ES-I3 (cell line): ENCODE results near the gene ZNF189.

Source experiments
- H3K36me3 ChIP-seq: 2 replicates; pipeline ENCODE4 v1.6.1; 2013; ENCODE audit warnings: mild to moderate bottlenecking, low read length, control low read depth, moderate library complexity; ENCODE audit not compliant: insufficient read depth
- H3K4me1 ChIP-seq: 2 replicates; pipeline ENCODE4 v1.6.1; 2013; ENCODE audit warnings: mild to moderate bottlenecking, control low read depth, low read length; ENCODE audit not compliant: insufficient read depth
- H3K9ac ChIP-seq: 2 replicates; pipeline ENCODE4 v1.6.1; 2013; ENCODE audit warnings: low read depth, mild to moderate bottlenecking, low read length, moderate library complexity
- H3K9me3 ChIP-seq: 2 replicates; pipeline ENCODE4 v1.6.1; 2013; ENCODE audit warnings: mild to moderate bottlenecking, low read length, moderate library complexity; ENCODE audit not compliant: control insufficient read depth, insufficient read depth

Gene ZNF189

GRCh38 chr9:101418518-101419430 lies 20.1 kb downstream of the ZNF189 start:
- no peak overlapping the region for H3K9ac ChIP-seq

GRCh38 chr9:101419863-101420262 lies 21.2 kb downstream of the ZNF189 start:
- Histone ChIP-seq H3K4me1 (no peaks in the 10 kb centered on the region), H3K36me3 (no peaks in the 10 kb centered on the region), H3K9ac (no peak overlapping the region), H3K9me3 (no peaks in the 10 kb centered on the region)

More at GRCh38 chr9:101418518-101419430, 20.1 kb downstream of the ZNF189 start:
- Histone ChIP-seq H3K4me1 (no peaks in the 10 kb centered on the region), H3K36me3 (no peaks in the 10 kb centered on the region), H3K9me3 (no peaks in the 10 kb centered on the region; the same call in 1 of the 2 replicates)

- Histone ChIP-seq H3K4me1 (no peaks in the 10 kb centered on the region), H3K36me3 (no peaks in the 10 kb centered on the region), H3K9ac (no peak overlapping the region), H3K9me3 (no peaks in the 10 kb centered on the region)
Observed at GRCh38 chr9:101421653-101422065, 23.0 kb downstream of the ZNF189 start.

GRCh38 chr9:101427358-101427757 lies 28.7 kb downstream of the ZNF189 start:
- no peaks in the 10 kb centered on the region for H3K4me1 ChIP-seq
- no peak overlapping the region for H3K9ac ChIP-seq
- no peaks in the 10 kb centered on the region for H3K36me3 ChIP-seq
- no peaks in the 10 kb centered on the region for H3K9me3 ChIP-seq

- H3K4me1 ChIP-seq = no peaks in the 10 kb centered on the region
- no peaks in the 10 kb centered on the region for H3K36me3 ChIP-seq
- H3K9ac ChIP-seq = no peak overlapping the region
- no peaks in the 10 kb centered on the region for H3K9me3 ChIP-seq
Observed at GRCh38 chr9:101427957-101428655, 29.5 kb downstream of the ZNF189 start.

GRCh38 chr9:101428909-101429308 lies 30.3 kb downstream of the ZNF189 start:
- H3K36me3 ChIP-seq = no peaks in the 10 kb centered on the region
- H3K9me3 ChIP-seq = no peaks in the 10 kb centered on the region
- H3K9ac ChIP-seq = no peak overlapping the region

GRCh38 chr9:101429736-101430135 lies 31.1 kb downstream of the ZNF189 start:
- Histone ChIP-seq H3K9ac (no peak overlapping the region), H3K36me3 (no peaks in the 10 kb centered on the region), H3K9me3 (no peaks in the 10 kb centered on the region), H3K4me1 (no peaks in the 10 kb centered on the region)

More at GRCh38 chr9:101428909-101429308, 30.3 kb downstream of the ZNF189 start:
- H3K4me1 ChIP-seq = no peaks in the 10 kb centered on the region

GRCh38 chr9:101432171-101432570 lies 33.5 kb downstream of the ZNF189 start:
- Histone ChIP-seq H3K36me3 (no peaks in the 10 kb centered on the region), H3K9ac (no peak overlapping the region), H3K4me1 (no peaks in the 10 kb centered on the region), H3K9me3 (no peaks in the 10 kb centered on the region)

- Histone ChIP-seq H3K9ac (no peak overlapping the region), H3K36me3 (no peaks in the 10 kb centered on the region), H3K4me1 (no peaks in the 10 kb centered on the region), H3K9me3 (no peaks in the 10 kb centered on the region)
Observed at GRCh38 chr9:101432740-101433139, 34.1 kb downstream of the ZNF189 start.

GRCh38 chr9:101433229-101433628 lies 34.6 kb downstream of the ZNF189 start:
- Histone ChIP-seq H3K36me3 (no peaks in the 10 kb centered on the region), H3K9me3 (no peaks in the 10 kb centered on the region), H3K4me1 (no peaks in the 10 kb centered on the region), H3K9ac (no peak overlapping the region)

GRCh38 chr9:101434998-101435397 lies 36.3 kb downstream of the ZNF189 start:
- Histone ChIP-seq H3K36me3 (no peaks in the 10 kb centered on the region), H3K9ac (no peak overlapping the region), H3K9me3 (no peaks in the 10 kb centered on the region), H3K4me1 (no peaks in the 10 kb centered on the region)

GRCh38 chr9:101435601-101436079 lies 37.0 kb downstream of the ZNF189 start, which contains the start of gene ALDOB:
TSS of gene ALDOB (minus strand) at chr9:101435774. CDS start at chr9:101430887, 4,887 bp downstream.
- Histone ChIP-seq H3K9ac (no peak within 1 kb of the TSS), H3K9me3 (no peaks in the 10 kb centered on the region), H3K4me1 (no peaks in the 10 kb centered on the region), H3K36me3 (no peaks in the 10 kb centered on the region)

GRCh38 chr9:101437806-101438232 lies 39.2 kb downstream of the ZNF189 start:
- Histone ChIP-seq H3K36me3 (no peaks in the 10 kb centered on the region), H3K9ac (no peak overlapping the region), H3K9me3 (no peaks in the 10 kb centered on the region), H3K4me1 (no peaks in the 10 kb centered on the region)

- no peaks in the 10 kb centered on the region for H3K36me3 ChIP-seq
Observed at GRCh38 chr9:101438523-101438922, 39.9 kb downstream of the ZNF189 start.

More at GRCh38 chr9:101438523-101438922, 39.9 kb downstream of the ZNF189 start:
- Histone ChIP-seq H3K9me3 (no peaks in the 10 kb centered on the region; the same call in 1 of the 2 replicates), H3K4me1 (no peaks in the 10 kb centered on the region), H3K9ac (no peak overlapping the region)
